AG04449 (cell line): Measurements from ENCODE around the gene EYS.
A peak's percentile ranks its signal among the peaks of the same experiment; 100 is the strongest.

Experiments
- CTCF ChIA-PET: fragments of 350-600 bp; formaldehyde crosslinking; extraction: SDS; loops from one replicate; lab custom pipeline; 2021; ENCODE audit warnings: antibody characterized with exemption; lab: Yijun Ruan, JAX
- POLR2A ChIA-PET: fragments of 400-600, 350-600 bp; formaldehyde crosslinking; extraction: SDS; loops from one replicate; lab custom pipeline; 2020; ENCODE audit warnings: antibody characterized with exemption, inconsistent platforms; lab: Yijun Ruan, JAX
- DNase-seq: peaks from one replicate; pipeline ENCODE4 v3.0.0-alpha.2; 2010; ENCODE audit warnings: low read depth, low spot score
- H3K4me3 ChIP-seq: 2 replicates; pipeline ENCODE4 v1.5.1; 2011; ENCODE audit warnings: low read depth, mild to moderate bottlenecking, control low read depth, low read length
- CTCF ChIP-seq: IDR thresholded peaks from one replicate; pipeline ENCODE4 v1.5.1; 2011; ENCODE audit warnings: mild to moderate bottlenecking, moderate library complexity, low read length, control low read depth, inconsistent platforms; ENCODE audit not compliant: insufficient read depth; ENCODE audit errors: missing control alignments

EYS gene

GRCh38 chr6:63910863-63911551 is 1796.0 kb downstream of the EYS start:
- ChIA-PET POLR2A (no interaction called here), CTCF (no interaction called here)
- TF ChIP-seq CTCF = no peak
- no peak for DNase-seq
- no peak overlapping the region for H3K4me3 ChIP-seq

DNA sequence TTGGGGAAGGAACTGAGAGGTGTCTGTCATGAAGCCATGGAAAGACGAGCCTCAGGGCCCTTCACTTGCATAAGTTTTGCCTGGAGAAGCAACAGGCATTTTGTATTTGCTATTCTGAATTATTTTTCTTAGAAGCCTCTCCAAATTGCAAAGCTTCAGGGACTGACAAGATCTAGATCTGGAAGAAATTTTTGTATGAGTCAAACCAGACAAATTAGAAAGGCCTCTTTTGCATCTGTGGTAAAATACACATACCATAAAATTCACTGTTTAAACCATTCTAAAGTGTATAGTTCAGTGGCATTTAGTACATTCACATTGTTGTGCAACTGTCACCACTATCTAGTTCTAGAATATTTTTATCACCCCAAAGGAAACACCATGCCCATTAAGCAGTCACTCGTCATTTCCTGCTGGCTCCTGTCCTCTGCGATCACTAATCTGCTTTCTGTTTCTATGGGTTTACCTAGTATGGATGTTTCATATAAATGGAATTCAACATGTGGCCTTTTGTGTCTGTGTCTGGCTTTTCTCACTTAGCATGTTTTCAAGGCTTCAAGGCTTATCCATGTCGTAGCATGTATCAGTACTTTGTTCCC is 1802.3 kb downstream of the EYS start:
- H3K4me3 ChIP-seq = no peak overlapping the region
- DNase-seq = peak; percentile 38
- no peak for TF ChIP-seq CTCF
- CTCF ChIA-PET = no interaction called here
- POLR2A ChIA-PET = no interaction called here

GRCh38 chr6:63899550-63899949 is 1807.5 kb downstream of the EYS start:
- ChIA-PET POLR2A (no interaction called here), CTCF (no interaction called here)
- no peak for TF ChIP-seq CTCF
- no peak for DNase-seq
- no peak overlapping the region for H3K4me3 ChIP-seq

DNA sequence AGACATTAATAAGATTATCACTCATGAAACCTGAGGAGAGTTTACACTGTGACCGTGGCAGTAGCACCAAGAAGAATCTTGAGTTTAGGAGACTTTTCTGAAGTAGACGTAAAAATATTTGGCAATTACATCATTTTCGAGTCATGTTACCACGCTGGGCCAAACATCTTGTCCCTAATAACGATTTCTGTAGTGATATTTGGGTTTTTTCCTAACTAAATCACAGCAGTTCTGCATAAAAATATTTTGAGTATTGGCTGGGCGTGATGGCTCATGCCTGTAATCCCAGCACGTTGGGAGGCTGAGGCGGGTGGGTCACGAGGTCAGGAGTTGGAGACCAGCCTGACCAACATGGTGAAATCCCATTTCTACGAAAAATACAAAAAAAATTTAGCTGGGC is 1809.1 kb downstream of the EYS start:
- ChIA-PET CTCF (no interaction called here), POLR2A (no interaction called here)
- no peak overlapping the region for H3K4me3 ChIP-seq
- TF ChIP-seq CTCF = no peak
- DNase-seq = no peak

GRCh38 chr6:63897459-63897858 is 1809.6 kb downstream of the EYS start:
- CTCF ChIA-PET = no interaction called here
- no peak for DNase-seq

More at GRCh38 chr6:63897459-63897858, 1809.6 kb downstream of the EYS start:
- no peak overlapping the region for H3K4me3 ChIP-seq
- POLR2A ChIA-PET = no interaction called here
- no peak for TF ChIP-seq CTCF
